GM08714 (cell line): ENCODE results near the gene FABP7.

Source experiments
- H3K4me3 ChIP-seq: fragments of 200-500 bp; sonication (Bioruptor generic); 2 replicates; pipeline ENCODE4 v1.5.1; 2014; ENCODE audit warnings: mild to moderate bottlenecking, low read length, inconsistent platforms
- ZNF274 ChIP-seq: IDR thresholded peaks from 2 replicates; pipeline ENCODE4 v1.6.1; 2012; ENCODE audit warnings: mild to moderate bottlenecking, low read depth, low read length

Gene FABP7

GRCh38 chr6:122780114-122780513, 598 bp downstream of the FABP7 start:
- TF ChIP-seq ZNF274, result no peak
- no peak overlapping the region for H3K4me3 ChIP-seq

GRCh38 chr6:122781716-122782115, 2.2 kb downstream of the FABP7 start:
- TF ChIP-seq ZNF274, result no peak
- H3K4me3 ChIP-seq, result no peak overlapping the region

- TF ChIP-seq ZNF274, result no peak
- no peak overlapping the region for H3K4me3 ChIP-seq
Measured at GRCh38 chr6:122783401-122783800, 3.9 kb downstream of the FABP7 start.

- H3K4me3 ChIP-seq, result no peak overlapping the region
- TF ChIP-seq ZNF274, result no peak
Measured at GRCh38 chr6:122785891-122786290, 6.4 kb downstream of the FABP7 start.

DNA sequence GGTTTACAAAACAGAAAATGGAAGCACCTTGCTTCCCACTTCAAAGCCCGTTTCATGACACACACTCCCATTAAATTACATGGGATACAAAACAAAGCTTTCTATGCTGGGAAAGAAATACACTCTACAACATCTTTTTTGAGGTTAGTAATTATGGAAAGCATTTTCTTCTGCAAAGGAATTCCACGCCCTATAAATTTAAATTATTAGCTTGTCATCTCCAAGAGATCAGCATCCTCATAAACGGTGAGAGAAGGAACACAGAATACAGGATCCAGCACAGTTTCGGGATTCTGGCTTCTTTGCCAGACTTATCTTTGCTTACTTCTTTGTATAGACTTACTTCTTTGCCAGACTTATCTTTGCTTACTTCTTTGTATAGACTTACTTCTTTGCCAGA, 8.2 kb downstream of the FABP7 start:
- H3K4me3 ChIP-seq, result no peak overlapping the region
- TF ChIP-seq ZNF274, result no peak

DNA sequence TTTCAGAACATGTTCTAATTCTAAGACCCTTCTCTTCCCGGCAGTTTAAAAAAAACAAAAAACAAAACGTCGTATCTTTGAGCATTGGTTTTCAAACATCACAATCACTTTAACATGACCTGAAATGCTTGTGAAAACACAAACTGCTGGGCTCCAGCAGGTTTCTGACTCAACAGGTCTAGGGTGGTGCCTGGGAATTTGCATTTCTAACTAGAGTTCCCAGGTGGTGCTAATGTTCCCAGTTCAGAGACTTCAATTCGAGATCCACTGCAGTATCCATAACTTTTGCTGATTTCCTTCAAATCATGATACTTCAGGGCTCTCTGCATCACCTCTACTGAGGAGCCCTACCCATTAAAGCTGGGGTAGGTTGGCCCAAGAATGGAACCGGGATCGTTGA, 8.7 kb downstream of the FABP7 start:
- no peak overlapping the region for H3K4me3 ChIP-seq

DNA sequence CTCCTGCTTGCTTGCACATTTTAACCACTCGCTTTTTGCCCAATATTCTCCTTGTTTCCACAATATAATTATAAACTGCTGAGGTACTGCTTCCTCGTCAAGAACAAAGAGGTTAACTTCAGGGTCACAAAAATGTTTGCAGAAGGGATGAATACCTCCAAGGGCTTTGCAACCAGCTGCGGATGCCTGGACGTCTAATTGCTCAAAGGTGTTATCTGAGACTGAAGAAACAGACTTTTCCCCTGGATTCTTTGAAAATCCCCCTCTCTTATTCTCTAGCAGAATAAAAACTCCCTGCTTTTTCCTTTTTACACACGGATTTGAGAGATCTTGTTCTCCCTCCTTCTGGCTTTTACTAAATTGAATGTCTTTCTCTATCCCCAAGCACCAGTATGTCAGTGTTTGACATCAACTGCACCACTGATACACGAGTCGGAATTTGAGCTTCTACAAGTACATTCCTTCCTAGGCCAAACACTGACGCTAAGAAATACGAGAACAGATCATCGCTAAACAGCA, 9.2 kb downstream of the FABP7 start:
- no peak for TF ChIP-seq ZNF274
- peak overlapping the region; percentile 66 for H3K4me3 ChIP-seq

More for the DNA sequence above, 8.7 kb downstream of the FABP7 start:
- TF ChIP-seq ZNF274, result no peak

- TF ChIP-seq ZNF274, result no peak
- H3K4me3 ChIP-seq, result peak within 1 kb of the TSS; percentile 66
Measured at GRCh38 chr6:122789182-122790027, 9.9 kb downstream of the FABP7 start, which contains the start of gene SMPDL3A. Gene SMPDL3A, plus strand, starts transcription at chr6:122789258. Its CDS starts 89 bp downstream, at chr6:122789347.

- peak overlapping the region; percentile 66 for H3K4me3 ChIP-seq
- no peak for TF ChIP-seq ZNF274
Measured at GRCh38 chr6:122790028-122790422, 10.5 kb downstream of the FABP7 start.

DNA sequence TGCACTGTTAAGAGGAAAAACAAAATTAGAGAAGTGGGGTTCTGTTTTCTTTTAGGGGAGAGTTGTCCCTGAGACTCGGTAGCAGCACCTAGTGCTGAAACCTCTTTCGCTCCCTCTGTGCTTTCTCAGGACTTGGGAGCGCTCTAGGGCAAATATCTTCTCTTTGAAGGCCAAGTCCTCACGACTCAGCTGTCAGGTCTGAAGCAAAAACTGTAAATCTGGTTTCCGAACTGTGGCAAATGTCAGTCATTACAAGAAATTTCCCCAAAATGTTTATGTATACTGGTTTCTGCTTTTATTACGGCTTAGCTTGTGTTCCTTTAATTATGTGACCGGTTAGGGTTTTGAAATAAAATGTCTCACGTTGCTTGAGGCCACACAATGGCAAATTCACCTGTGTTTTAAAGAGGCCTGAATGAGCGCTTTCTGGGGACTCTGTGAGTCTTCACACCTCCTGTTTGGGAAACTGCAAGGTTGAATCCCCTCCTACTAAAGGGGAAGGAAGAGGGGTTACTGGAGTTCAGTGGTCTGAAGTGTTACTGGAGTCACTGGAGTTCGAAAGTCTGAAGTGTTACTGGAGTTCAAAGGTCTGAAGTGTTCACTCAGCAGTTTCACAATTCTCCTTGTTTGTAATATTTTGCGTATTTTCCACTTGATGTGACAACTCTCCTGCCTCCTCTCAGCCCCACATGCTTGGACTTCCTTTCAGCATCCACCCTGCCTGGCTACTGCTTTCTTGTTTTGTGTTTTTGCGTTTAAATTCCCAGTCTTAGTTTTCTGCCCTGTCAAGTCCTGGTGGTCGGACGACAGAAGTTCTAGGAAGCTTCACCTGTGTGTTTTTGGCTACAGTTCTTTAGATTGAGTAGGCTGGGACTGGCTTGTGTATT, 11.2 kb downstream of the FABP7 start:
- H3K4me3 ChIP-seq, result no peak overlapping the region

GRCh38 chr6:122791310-122791679, 11.8 kb downstream of the FABP7 start:
- H3K4me3 ChIP-seq, result no peak overlapping the region

More for the DNA sequence above, 11.2 kb downstream of the FABP7 start:
- no peak for TF ChIP-seq ZNF274

DNA sequence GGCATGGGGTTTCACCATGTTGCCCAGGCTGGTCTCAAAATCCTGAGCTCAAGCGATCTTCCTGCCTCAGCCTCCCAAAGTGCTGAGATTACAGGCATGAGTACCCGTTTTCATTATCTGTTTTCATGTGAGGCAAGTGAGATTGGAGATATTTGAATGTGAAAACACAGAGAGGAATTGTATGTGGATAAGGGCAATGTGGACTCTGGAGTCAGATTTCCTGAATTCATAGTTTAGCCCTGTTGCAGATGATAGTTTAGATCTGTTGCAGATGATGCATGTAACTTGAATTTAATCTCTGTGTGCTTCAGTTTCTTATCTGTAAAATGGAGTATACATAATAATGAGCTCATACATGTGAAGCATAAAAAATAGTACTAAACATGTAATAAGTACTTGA, 13.2 kb downstream of the FABP7 start:
- TF ChIP-seq ZNF274, result no peak
- H3K4me3 ChIP-seq, result no peak overlapping the region

More at GRCh38 chr6:122791310-122791679, 11.8 kb downstream of the FABP7 start:
- TF ChIP-seq ZNF274, result no peak

DNA sequence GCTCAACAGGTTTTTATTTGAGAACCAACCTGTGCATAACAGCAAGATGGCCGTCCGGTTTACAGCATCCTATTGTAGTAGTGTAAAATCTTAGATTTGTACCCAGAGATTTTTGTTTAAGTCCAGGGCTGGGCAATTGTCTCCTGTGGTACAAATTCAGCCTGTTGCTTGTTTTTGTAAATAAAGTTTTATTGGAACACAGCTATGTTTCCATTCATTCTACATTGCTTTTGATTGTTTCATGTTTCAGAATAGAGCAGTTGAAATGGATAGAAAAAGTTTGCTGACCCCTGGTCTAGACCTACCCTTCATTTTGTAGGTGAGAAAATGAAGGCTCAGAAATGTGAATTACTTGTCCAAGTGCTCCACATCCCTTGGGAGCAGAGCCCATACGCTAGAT, 18.0 kb downstream of the FABP7 start:
- TF ChIP-seq ZNF274, result no peak
- no peak overlapping the region for H3K4me3 ChIP-seq

DNA sequence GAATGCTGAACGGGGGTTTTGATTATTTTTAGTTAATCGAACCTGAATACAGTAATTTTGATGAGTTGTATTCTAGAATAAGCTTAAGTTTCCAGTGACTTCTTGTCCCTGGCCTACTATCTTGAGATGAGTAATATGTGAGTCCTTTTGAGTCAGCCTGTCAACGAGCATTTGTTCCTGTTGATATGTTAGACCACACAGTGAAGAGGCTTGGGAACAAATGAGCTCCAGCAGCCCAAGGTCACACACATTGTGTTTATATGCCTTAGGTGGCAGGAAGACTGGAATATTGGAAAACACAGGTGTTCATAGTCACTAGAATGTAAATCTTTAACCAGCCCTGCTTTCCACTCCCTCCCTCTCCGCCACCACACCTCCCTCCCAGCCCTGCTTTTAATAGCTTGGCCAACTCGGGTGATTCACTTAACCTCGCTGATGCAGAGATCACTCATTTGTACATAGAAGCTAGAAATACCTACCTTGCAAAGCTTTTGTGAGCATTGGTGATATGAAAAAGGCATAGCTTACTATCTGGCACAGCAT, 18.7 kb downstream of the FABP7 start:
- no peak for TF ChIP-seq ZNF274
- H3K4me3 ChIP-seq, result no peak overlapping the region
